IMR-90 (cell line): ENCODE data around the gene COX8A.

Source experiments
- BHLHE40 ChIP-seq: fragments of 150-350 bp; IDR thresholded peaks from 2 replicates; pipeline ENCODE4 v1.6.1; 2016; ENCODE audit warnings: mild to moderate bottlenecking, low read depth, low read length
- CHD1 ChIP-seq: IDR thresholded peaks from 2 replicates; pipeline ENCODE4 v1.6.1; 2012; ENCODE audit warnings: low read depth, low read length, improper control_type of control experiment
- MXI1 ChIP-seq: IDR thresholded peaks from 2 replicates; pipeline ENCODE4 v1.6.1; 2012; ENCODE audit warnings: low read depth, mild to moderate bottlenecking, low read length, moderate library complexity, borderline replicate concordance
- POLR2A ChIP-seq: IDR thresholded peaks from 2 replicates; pipeline ENCODE4 v1.6.1; 2012; ENCODE audit warnings: mild to moderate bottlenecking, low read depth, low read length
- RAD21 ChIP-seq: IDR thresholded peaks from 2 replicates; pipeline ENCODE4 v1.6.1; 2012; ENCODE audit warnings: low read length, improper control_type of control experiment
- TF ChIP-seq, protein P1 (sequence below): conservative IDR thresholded peaks from 2 replicates; pipeline ENCODE4 v1.5.1; 2012; ENCODE audit warnings: mild to moderate bottlenecking, low read depth, low read length, improper control_type of control experiment

DNA sequence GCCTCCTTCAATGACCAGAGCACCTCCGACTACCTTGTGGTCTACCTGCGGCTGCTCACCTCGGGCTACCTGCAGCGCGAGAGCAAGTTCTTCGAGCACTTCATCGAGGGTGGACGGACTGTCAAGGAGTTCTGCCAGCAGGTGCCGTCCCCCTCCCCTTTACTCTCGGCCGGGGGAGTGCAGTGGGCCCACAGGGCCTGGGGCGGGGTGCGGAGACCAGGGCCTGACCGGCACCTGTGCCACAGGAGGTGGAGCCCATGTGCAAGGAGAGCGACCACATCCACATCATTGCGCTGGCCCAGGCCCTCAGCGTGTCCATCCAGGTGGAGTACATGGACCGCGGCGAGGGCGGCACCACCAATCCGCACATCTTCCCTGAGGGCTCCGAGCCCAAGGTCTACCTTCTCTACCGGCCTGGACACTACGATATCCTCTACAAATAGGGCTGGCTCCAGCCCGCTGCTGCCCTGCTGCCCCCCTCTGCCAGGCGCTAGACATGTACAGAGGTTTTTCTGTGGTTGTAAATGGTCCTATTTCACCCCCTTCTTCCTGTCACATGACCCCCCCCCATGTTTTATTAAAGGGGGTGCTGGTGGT lies 22.8 kb downstream of the COX8A start:
- TF ChIP-seq, protein P1, sequence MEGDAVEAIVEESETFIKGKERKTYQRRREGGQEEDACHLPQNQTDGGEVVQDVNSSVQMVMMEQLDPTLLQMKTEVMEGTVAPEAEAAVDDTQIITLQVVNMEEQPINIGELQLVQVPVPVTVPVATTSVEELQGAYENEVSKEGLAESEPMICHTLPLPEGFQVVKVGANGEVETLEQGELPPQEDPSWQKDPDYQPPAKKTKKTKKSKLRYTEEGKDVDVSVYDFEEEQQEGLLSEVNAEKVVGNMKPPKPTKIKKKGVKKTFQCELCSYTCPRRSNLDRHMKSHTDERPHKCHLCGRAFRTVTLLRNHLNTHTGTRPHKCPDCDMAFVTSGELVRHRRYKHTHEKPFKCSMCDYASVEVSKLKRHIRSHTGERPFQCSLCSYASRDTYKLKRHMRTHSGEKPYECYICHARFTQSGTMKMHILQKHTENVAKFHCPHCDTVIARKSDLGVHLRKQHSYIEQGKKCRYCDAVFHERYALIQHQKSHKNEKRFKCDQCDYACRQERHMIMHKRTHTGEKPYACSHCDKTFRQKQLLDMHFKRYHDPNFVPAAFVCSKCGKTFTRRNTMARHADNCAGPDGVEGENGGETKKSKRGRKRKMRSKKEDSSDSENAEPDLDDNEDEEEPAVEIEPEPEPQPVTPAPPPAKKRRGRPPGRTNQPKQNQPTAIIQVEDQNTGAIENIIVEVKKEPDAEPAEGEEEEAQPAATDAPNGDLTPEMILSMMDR = no peak
- TF ChIP-seq MXI1 (no peak), CHD1 (no peak), RAD21 (no peak), BHLHE40 (no peak), POLR2A (no peak)
